ENCODE results near the gene SOX30.

- no peak for TF ChIP-seq CTCF (CRISPR knock-in tag; IDR thresholded peaks at IDR 0.05)
- no peak for TF ChIP-seq ARHGAP35 (CRISPR knock-in tag; IDR thresholded peaks at IDR 0.05; ENCODE audit: borderline replicate concordance)
- TF ChIP-seq JARID2 (CRISPR knock-in tag; IDR thresholded peaks at IDR 0.05; ENCODE audit: insufficient replicate concordance) = no peak
- TF ChIP-seq FOXA3 (CRISPR knock-in tag; IDR thresholded peaks at IDR 0.05) = no peak
- no peak for TF ChIP-seq ZNF232 (CRISPR knock-in tag; IDR thresholded peaks at IDR 0.05; ENCODE audit: borderline replicate concordance)
- TF ChIP-seq ZNF407 (CRISPR knock-in tag; IDR thresholded peaks at IDR 0.05; ENCODE audit: not compliant biosample characterization) = no peak
- no peak for TF ChIP-seq KLF9 (CRISPR knock-in tag; IDR thresholded peaks at IDR 0.05; ENCODE audit: low read depth)
- no peak for TF ChIP-seq TP53 (CRISPR knock-in tag; conservative IDR thresholded peaks at IDR 0.05)
- TF ChIP-seq EZH2 (conservative IDR thresholded peaks at IDR 0.05; ENCODE audit: low read depth, low read length) = no peak
- TF ChIP-seq CERS6 (CRISPR knock-in tag; IDR thresholded peaks at IDR 0.05) = no peak
- no peak for TF ChIP-seq ZZZ3 (CRISPR knock-in tag; IDR thresholded peaks at IDR 0.05; ENCODE audit: borderline replicate concordance)
- no peak for TF ChIP-seq RFX1 (IDR thresholded peaks at IDR 0.05)
- TF ChIP-seq IRF2 (CRISPR knock-in tag; IDR thresholded peaks at IDR 0.05) = no peak
Observed at GRCh38 chr5:157651623-157652376, 438 bp downstream of the SOX30 start.

All from HepG2 (cell line).